Measurements from ENCODE around the gene C1orf210. TPM values are rescaled to one million over a fixed set of nuclear protein-coding genes. Genes with fewer than 3 reads are reported as not detected.

The C1orf210 gene
- total RNA-seq, 2 experiments from 2014 or later = not detected

DNA sequence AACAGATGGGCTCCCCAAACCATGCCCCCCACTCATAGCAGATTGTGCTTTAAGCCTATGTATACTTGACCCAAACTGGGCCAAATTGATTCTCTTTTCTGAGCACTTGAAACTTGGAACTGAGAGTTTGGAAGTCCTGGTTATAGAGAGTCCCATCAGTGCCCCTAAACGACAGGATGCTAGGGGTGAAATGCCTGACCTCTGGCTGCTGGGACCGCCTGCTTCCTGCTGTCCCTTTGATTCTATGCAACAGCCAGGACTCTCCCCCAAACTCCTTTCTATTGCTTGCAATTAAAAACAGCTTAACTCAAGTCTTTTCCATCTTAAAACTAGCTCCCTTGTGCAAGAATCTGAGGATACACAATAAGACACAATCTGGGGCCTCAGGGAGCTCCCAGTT is 4.7 kb downstream of the C1orf210 start:
- H3K27ac Mint-ChIP-seq = no peak overlapping the region
- H3K27me3 ChIP-seq (ENCODE audit: control insufficient read depth in 1 of 2, insufficient read depth in 2 of 2, low read length in 2 of 2) = no peaks in the 10 kb centered on the region
- CTCF ChIA-PET = interaction anchor here (0.6 kb wide), 1 partner anchor 205 kb away, joined by 3 read pairs; no protein-coding TSS in a partner anchor
- intact Hi-C loops (cut with DNase I, micrococcal nuclease) = no loop called here
- no peaks in the 10 kb centered on the region for H3K36me3 ChIP-seq (ENCODE audit: insufficient read depth, low read length)
- no peaks in the 10 kb centered on the region for H3K9me3 ChIP-seq (ENCODE audit: control insufficient read depth in 1 of 2, insufficient read depth in 1 of 2, low read length in 2 of 2)
- no peaks in the 10 kb centered on the region for H3K4me1 Mint-ChIP-seq (ENCODE audit: low read depth)
- H3K4me3 ChIP-seq (ENCODE audit: low read length) = no peak overlapping the region
- no peak overlapping the region for H3K4me3 Mint-ChIP-seq
- H3K27me3 Mint-ChIP-seq = peaks cover 6% of the 10 kb centered on the region
- TF ChIP-seq, protein P1, sequence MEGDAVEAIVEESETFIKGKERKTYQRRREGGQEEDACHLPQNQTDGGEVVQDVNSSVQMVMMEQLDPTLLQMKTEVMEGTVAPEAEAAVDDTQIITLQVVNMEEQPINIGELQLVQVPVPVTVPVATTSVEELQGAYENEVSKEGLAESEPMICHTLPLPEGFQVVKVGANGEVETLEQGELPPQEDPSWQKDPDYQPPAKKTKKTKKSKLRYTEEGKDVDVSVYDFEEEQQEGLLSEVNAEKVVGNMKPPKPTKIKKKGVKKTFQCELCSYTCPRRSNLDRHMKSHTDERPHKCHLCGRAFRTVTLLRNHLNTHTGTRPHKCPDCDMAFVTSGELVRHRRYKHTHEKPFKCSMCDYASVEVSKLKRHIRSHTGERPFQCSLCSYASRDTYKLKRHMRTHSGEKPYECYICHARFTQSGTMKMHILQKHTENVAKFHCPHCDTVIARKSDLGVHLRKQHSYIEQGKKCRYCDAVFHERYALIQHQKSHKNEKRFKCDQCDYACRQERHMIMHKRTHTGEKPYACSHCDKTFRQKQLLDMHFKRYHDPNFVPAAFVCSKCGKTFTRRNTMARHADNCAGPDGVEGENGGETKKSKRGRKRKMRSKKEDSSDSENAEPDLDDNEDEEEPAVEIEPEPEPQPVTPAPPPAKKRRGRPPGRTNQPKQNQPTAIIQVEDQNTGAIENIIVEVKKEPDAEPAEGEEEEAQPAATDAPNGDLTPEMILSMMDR (IDR thresholded peaks at IDR 0.05) = no peak
- POLR2A ChIA-PET = no interaction called here
- DNase-seq (no peak), ATAC-seq (ENCODE audit: poor library complexity) (no peak)
- no peaks in the 10 kb centered on the region for H3K36me3 Mint-ChIP-seq (ENCODE audit: low read depth)
- H3K4me1 ChIP-seq (ENCODE audit: insufficient read depth, low read length) = no peaks in the 10 kb centered on the region
- H3K27ac ChIP-seq (ENCODE audit: low read depth in 1 of 2, low read length in 2 of 2) = no peak overlapping the region
- H3K9me3 Mint-ChIP-seq = no peaks in the 10 kb centered on the region

DNA sequence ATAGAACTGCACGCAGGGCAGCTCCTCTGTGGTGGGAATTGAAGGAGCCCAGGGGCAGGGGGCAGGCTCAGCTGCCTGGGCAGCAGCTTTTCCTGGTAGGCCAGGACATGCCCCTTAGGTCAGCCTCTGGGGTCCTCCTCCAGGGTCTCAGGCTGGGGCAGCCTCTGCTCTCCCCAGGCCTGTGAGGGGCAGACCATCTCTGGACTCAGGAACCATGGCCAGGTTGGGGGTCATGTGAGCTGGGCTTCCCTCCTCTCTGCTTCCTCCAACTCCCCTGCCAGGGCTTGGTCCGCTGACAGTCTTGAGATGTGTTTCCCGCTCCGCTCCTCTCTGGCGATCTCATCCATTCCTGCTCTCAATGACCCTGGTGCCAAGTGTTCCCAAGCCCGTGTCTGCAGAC is 5.7 kb downstream of the C1orf210 start:
- ChIA-PET CTCF (no interaction called here), POLR2A (no interaction called here)
- H3K27me3 ChIP-seq (ENCODE audit: control insufficient read depth in 1 of 2, insufficient read depth in 2 of 2, low read length in 2 of 2) = no peaks in the 10 kb centered on the region
- intact Hi-C loops (cut with DNase I, micrococcal nuclease) = no loop called here
- TF ChIP-seq, protein P1 (IDR thresholded peaks at IDR 0.05) = no peak
- ATAC-seq (ENCODE audit: poor library complexity) (no peak), DNase-seq (no peak)
- H3K4me1 ChIP-seq (ENCODE audit: insufficient read depth, low read length) = peaks cover 4% of the 10 kb centered on the region
- H3K27ac ChIP-seq (ENCODE audit: low read depth in 1 of 2, low read length in 2 of 2) = no peak overlapping the region
- H3K36me3 Mint-ChIP-seq (ENCODE audit: low read depth) = no peaks in the 10 kb centered on the region
- H3K27ac Mint-ChIP-seq = no peak overlapping the region
- H3K4me3 Mint-ChIP-seq = no peak overlapping the region
- no peaks in the 10 kb centered on the region for H3K9me3 ChIP-seq (ENCODE audit: control insufficient read depth in 1 of 2, insufficient read depth in 1 of 2, low read length in 2 of 2)
- H3K9me3 Mint-ChIP-seq = no peaks in the 10 kb centered on the region
- peaks cover 8% of the 10 kb centered on the region for H3K4me1 Mint-ChIP-seq (ENCODE audit: low read depth)
- no peaks in the 10 kb centered on the region for H3K36me3 ChIP-seq (ENCODE audit: insufficient read depth, low read length)
- H3K27me3 Mint-ChIP-seq = peaks cover 6% of the 10 kb centered on the region
- no peak overlapping the region for H3K4me3 ChIP-seq (ENCODE audit: low read length)

DNA sequence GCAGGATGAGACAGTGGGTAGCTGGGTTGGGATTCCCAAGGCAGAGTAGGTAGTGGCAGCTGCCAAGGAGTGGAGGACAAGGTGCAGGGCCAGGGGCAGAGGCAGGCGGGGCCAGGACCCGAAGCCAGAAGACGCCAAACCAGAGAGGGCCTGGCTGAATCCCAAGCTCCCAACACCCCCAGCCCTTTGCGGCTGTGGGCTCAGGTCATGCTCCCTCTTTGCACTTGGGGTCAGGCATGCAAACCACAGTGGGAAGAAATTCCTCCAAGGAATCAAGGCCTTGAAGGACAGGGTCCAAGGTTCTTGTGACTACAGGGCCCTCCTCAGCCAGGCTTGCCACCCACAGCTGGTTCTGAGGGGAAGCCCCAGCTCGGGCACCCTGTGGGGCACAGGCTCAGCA is 6.2 kb downstream of the C1orf210 start:
- ChIA-PET POLR2A (no interaction called here), CTCF (no interaction called here)
- Mint-ChIP-seq H3K27me3 (peaks cover 6% of the 10 kb centered on the region), H3K36me3 (ENCODE audit: low read depth) (no peaks in the 10 kb centered on the region), H3K27ac (no peak overlapping the region), H3K4me1 (ENCODE audit: low read depth) (peaks cover 13% of the 10 kb centered on the region), H3K4me3 (no peak overlapping the region), H3K9me3 (no peaks in the 10 kb centered on the region)
- no peak overlapping the region for H3K27ac ChIP-seq (ENCODE audit: low read depth in 1 of 2, low read length in 2 of 2)
- DNase-seq (no peak), ATAC-seq (ENCODE audit: poor library complexity) (no peak)
- H3K4me1 ChIP-seq (ENCODE audit: insufficient read depth, low read length) = peaks cover 9% of the 10 kb centered on the region
- peaks cover 0 to 2% of the 10 kb centered on the region in 2 experiments for H3K9me3 ChIP-seq (ENCODE audit: control insufficient read depth in 1 of 2, insufficient read depth in 1 of 2, low read length in 2 of 2)
- intact Hi-C loops (cut with DNase I, micrococcal nuclease) = no loop called here
- no peak overlapping the region for H3K4me3 ChIP-seq (ENCODE audit: low read length)
- no peaks in the 10 kb centered on the region for H3K36me3 ChIP-seq (ENCODE audit: insufficient read depth, low read length)
- no peaks in the 10 kb centered on the region for H3K27me3 ChIP-seq (ENCODE audit: control insufficient read depth in 1 of 2, insufficient read depth in 2 of 2, low read length in 2 of 2)
- TF ChIP-seq, protein P1 (IDR thresholded peaks at IDR 0.05) = no peak

Data from CD4-positive, alpha-beta T cell (primary cell).